ENCODE results near the gene HSFX1.

Gene HSFX1

GRCh38 chrX:149804102-149804501 lies 30.2 kb downstream of the HSFX1 start:
- no peak for DNase-seq (ENCODE audit: low read depth)

GRCh38 chrX:149807747-149808458 lies 34.0 kb downstream of the HSFX1 start:
- no peak for DNase-seq (ENCODE audit: low read depth)

- DNase-seq (ENCODE audit: low read depth), result no peak
These were observed 44.8 kb downstream of the HSFX1 start for GRCh38 chrX:149818652-149819051.

- DNase-seq (ENCODE audit: low read depth), result no peak
These were observed 45.5 kb downstream of the HSFX1 start for GRCh38 chrX:149819371-149819770.

GRCh38 chrX:149825424-149825823 lies 51.6 kb downstream of the HSFX1 start:
- no peak for DNase-seq (ENCODE audit: low read depth)

All from HS-5 (cell line).